MM.1S (cell line): Measurements from ENCODE around the gene RAB12.

Experiments
- CTCF ChIP-seq: fragments of 300-600 bp; sonication (generic); IDR thresholded peaks from 2 replicates; pipeline ENCODE4 v1.5.1; 2016; ENCODE audit warnings: antibody characterized with exemption, low read length, mixed read lengths
- EZH2 ChIP-seq: fragments of 300-600 bp; sonication (generic); optimal IDR thresholded peaks from 2 replicates; pipeline ENCODE3; 2017; ENCODE audit warnings: low read depth, mild to moderate bottlenecking, antibody characterized with exemption, low read length, mixed read lengths
- EZH2phosphoT487 ChIP-seq: fragments of 300-600 bp; sonication (generic); IDR thresholded peaks from 2 replicates; pipeline ENCODE4 v1.6.1; 2018; ENCODE audit warnings: antibody characterized with exemption, low read length

GRCh38 chr18:8661754-8662559, 52.7 kb downstream of the RAB12 start:
- TF ChIP-seq CTCF (no peak), EZH2 (no peak), EZH2phosphoT487 (no peak)
